Heart right ventricle (tissue), 16 donors: ENCODE measurements around the gene HSD17B2. TPM values are rescaled to one million over a fixed set of nuclear protein-coding genes. Genes with fewer than 3 reads are reported as not detected.

Source experiments
- ATAC-seq, 8 donors: fragments of 200-7000 bp; cut with Tn5 transposase; one replicate each; pipeline ENCODE4 v1.9.1; 2020; ENCODE audit warnings: mild to moderate bottlenecking in 8 of 8, moderate library complexity in 8 of 8, moderate number of reproducible peaks in 1 of 8
- DNase-seq, 2 donors: peaks; one replicate each; pipeline ENCODE4 v3.0.0-alpha.2; 2020
- H3K27ac ChIP-seq, 10 donors: fragments of 200-600 bp; sonication (generic) in 2 of 10; one replicate each; pipeline versions ENCODE4 v1.5.0 to v1.8.0; 2020 to 2022; ENCODE audit warnings: mild to moderate bottlenecking in 3 of 10
- H3K27me3 ChIP-seq, 7 donors: fragments of 200-600 bp; one replicate each; pipeline ENCODE4 v1.8.0; 2021 to 2022; ENCODE audit warnings: mild to moderate bottlenecking in 2 of 7
- H3K36me3 ChIP-seq, 9 donors: fragments of 200-600 bp; sonication (generic) in 1 of 9; one replicate each; pipeline versions ENCODE4 v1.5.0 to v1.8.0; 2020 to 2022; ENCODE audit warnings: mild to moderate bottlenecking in 2 of 9
- H3K4me1 ChIP-seq, 9 donors: fragments of 200-600 bp; sonication (generic) in 1 of 9; one replicate each; pipeline versions ENCODE4 v1.5.0 to v1.8.0; 2020 to 2022; ENCODE audit warnings: mild to moderate bottlenecking in 4 of 9
- H3K4me3 ChIP-seq, 10 donors: fragments of 200-600 bp; sonication (generic) in 2 of 10; one replicate each; pipeline versions ENCODE4 v1.5.0 to v1.8.0; 2020 to 2022; ENCODE audit warnings: mild to moderate bottlenecking in 7 of 10, moderate library complexity in 2 of 10
- H3K9me3 ChIP-seq, 11 donors: fragments of 200-600 bp in 10 of 11; sonication (generic) in 2 of 11; one replicate each; pipeline versions ENCODE4 v1.5.0 to v1.8.0; 2013 to 2022; ENCODE audit warnings: mild to moderate bottlenecking in 2 of 11, control low read depth in 1 of 11, moderate library complexity in 1 of 11
- CTCF ChIP-seq, 9 donors: fragments of 200-600 bp; sonication (generic) in 2 of 9; IDR thresholded peaks; one replicate each; pipeline versions ENCODE4 v1.5.0 to v1.8.0; 2021 to 2022; ENCODE audit warnings: antibody characterized with exemption in 9 of 9, mild to moderate bottlenecking in 5 of 9, moderate library complexity in 1 of 9
- WGBS, 2 donors: extraction: QIAGEN DNeasy Blood & Tissue Kit; methylation state at CpG; one replicate each; pipeline ENCODE4 v1.1.7; 2013; ENCODE audit warnings: inconsistent platforms in 1 of 2; 5-methylcytosine and 5-hydroxymethylcytosine counted together
- intact Hi-C, 10 donors: fragments of 100-400 bp; cut with DNase I; formaldehyde crosslinking; loops; one replicate each; pipeline versions ENCODE4 v1.11.1 to v1.14.2; 2022
- polyA plus RNA-seq, 2 donors: library from polyadenylated mRNA; stranded (reverse); fragments of 200-250 nt; gene quantifications; one replicate each; pipeline ENCODE4 v1.2.3, GENCODE V29; 2013
- total RNA-seq, 10 donors: library from RNA; stranded (reverse); fragmentation: NEBNext Ultra II Directional in 3 of 10; extraction: Animal tissue kit (Norgen Biotek cat#: 25700) in 3 of 10; gene quantifications; one replicate each; pipeline versions ENCODE4 v1.2.1 to v1.2.4, GENCODE V29; 2021 to 2023
- donor health status: Arrhythmogenic right ventricular cardiomyopathy.
- donor health status: ischemic (EF 13 %, LVEDD 7.1; RV severe dilation, severe dysfunction).
- donor health status: healthy with polysubstance abuse.
- donor health status: DM: no; HTN: yes; CAD: no.
- donor health status: DM: no; HTN: no; CAD: no.
- donor health status: ischemic (EF 25% LVEDD 6.9; RV normal size, moderate dysfunction).
- donor health status: ischemic (EF 25% LVEDD 5.7; RV mildly dilated, moderate dysfunction).
- donor health status: healthy.
- donor health status: DM: yes; HTN: yes; CAD: no.
- donor health status: Ischemic cardiomyopathy.
- donor health status: ischemic (EF 35%, LVEDD 5.7; RV mildly dilated, moderate dysfunction).
- donor health status: nonischemic (EF 11% LVEDD 7.7; RV severe dilation, severe dysfunction).
- donor health status: DM: yes; HTN: yes; CAD: no.
- donor health status: PGD.
- donor health status: ischemic (EF 29% LVEDD 5.4; RV normal size, mild dysfunction).
- donor health status: nonischemic (EF 23%, LVEDD 6.1; RV moderate dilation, normal function).

The HSD17B2 gene
- total and polyA plus RNA-seq, 12 donors = 0.03 TPM; not detected in 11

DNA sequence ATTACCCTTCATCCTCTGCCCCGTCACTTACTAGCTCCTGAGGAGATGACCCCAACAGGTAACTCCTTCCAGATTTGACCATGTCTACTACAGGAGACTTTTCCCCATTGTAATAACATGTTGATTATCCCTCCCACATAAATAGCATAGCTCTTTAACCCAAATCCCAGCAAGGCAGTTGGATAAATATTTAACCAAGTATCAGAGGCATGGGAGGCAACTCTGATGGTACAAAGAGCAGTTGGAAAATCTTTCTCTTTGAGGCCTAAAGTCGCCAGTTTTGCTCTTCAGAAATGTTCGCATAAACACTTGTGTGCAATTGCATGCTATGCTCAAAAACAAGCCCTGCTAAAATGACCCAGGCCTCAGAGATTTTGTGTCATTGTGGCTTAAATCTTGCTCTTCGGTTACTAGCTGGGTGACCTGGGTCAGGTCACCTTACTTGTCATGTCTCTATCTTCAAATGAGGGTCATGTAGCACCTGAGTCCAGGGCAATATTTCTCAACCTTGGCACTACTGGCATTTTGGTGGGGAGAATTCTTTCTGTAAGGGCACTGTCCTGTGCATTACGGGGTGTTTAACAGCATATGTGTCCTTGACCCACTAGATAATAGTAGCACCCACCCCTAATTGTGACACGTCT lies 48.8 kb downstream of the HSD17B2 start:
- TF ChIP-seq CTCF (IDR thresholded peaks at IDR 0.05) = no peak
- no peak overlapping the region for H3K27ac ChIP-seq
- no peak overlapping the region for H3K4me3 ChIP-seq
- 87 to 88% methylated on average over 6 of the region's 6 CpGs for WGBS, 2 donors
- no peaks in the 10 kb centered on the region for H3K4me1 ChIP-seq
- DNase-seq (no peak), ATAC-seq (no peak)
- H3K36me3 ChIP-seq = no peaks in the 10 kb centered on the region
- H3K27me3 ChIP-seq = peaks cover 0 to 15% (median 0%) of the 10 kb centered on the region in 7 donors
- peaks cover 0 to 13% (median under 1%) of the 10 kb centered on the region in 11 donors for H3K9me3 ChIP-seq
- intact Hi-C loops = no loop called here

DNA sequence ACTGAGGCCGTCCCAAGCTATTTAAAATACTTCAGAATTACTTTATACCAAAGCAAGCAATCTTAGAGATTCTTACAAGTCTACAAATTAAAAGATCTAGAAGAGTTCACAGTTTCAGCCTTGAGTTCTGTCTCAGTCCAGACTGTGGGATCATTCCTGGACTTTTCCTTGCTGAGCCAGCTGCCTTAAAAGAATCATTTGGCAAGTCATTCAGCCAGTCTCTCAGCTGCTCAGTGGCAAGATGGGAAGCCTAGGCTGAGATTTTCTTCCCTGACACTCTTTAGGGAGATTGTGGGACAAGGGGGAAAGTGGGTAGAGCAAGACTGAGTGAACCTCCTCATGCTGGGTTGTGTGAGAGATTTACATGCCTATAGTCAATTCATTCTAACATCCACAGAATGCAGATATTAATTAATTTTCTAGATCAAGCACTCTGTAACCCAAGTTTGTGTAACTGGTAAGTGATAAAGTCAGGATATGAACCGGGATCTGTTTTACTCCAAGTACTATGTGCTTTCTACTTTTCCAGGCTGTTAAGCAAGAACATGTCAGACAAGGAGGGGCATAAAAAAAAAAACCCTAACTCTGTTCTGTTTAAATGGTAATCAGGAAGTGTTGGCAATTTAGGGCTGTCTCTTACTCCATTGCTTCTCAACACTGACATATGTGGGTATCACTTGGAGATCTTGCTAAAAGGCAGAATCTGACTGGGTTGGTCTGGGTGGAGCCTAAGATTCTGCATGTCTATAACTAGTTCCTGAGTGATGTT lies 50.1 kb downstream of the HSD17B2 start:
- H3K27me3 ChIP-seq = peaks cover 0 to 15% (median 0%) of the 10 kb centered on the region in 7 donors
- H3K36me3 ChIP-seq = no peaks in the 10 kb centered on the region
- intact Hi-C loops = no loop called here
- ATAC-seq (no peak), DNase-seq (no peak)
- no peaks in the 10 kb centered on the region for H3K4me1 ChIP-seq
- no peak overlapping the region for H3K4me3 ChIP-seq
- TF ChIP-seq CTCF (IDR thresholded peaks at IDR 0.05) = no peak
- no peak overlapping the region for H3K27ac ChIP-seq
- 67 to 89% methylated on average over 2 of the region's 2 CpGs for WGBS, 2 donors
- peaks cover 0 to 2% (median 0%) of the 10 kb centered on the region in 11 donors for H3K9me3 ChIP-seq

DNA sequence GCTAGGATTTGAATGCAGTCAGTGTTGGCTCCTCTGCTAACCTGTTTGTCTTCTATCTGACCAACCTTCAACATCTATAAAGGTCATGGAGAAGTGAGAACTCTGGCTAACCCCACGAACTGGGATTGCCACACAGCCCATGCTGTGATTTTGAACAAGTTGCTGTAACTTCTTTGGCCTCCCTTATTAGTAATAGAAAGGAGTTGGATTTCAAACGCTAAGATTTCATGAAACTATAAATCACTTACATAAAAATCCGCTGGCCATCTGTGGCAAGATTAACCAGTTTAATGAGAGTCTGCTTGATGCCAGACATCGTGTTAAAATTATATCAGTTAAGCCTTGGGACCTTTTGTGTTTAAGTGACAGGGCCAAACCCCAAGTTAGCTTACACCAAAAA lies 53.4 kb downstream of the HSD17B2 start:
- H3K27me3 ChIP-seq = peaks cover 0 to 9% (median 0%) of the 10 kb centered on the region in 7 donors
- H3K4me3 ChIP-seq = no peak overlapping the region
- no peaks in the 10 kb centered on the region for H3K36me3 ChIP-seq
- no peaks in the 10 kb centered on the region for H3K9me3 ChIP-seq
- H3K4me1 ChIP-seq = no peaks in the 10 kb centered on the region
- intact Hi-C loops = no loop called here
- H3K27ac ChIP-seq = no peak overlapping the region
- WGBS, 2 donors = 84 to 85% methylated on average over 4 of the region's 4 CpGs
- DNase-seq = no peak
- no peak for ATAC-seq
- no peak for TF ChIP-seq CTCF (IDR thresholded peaks at IDR 0.05)

GRCh38 chr16:82091241-82091640 lies 56.2 kb downstream of the HSD17B2 start:
- Histone ChIP-seq H3K9me3 (no peaks in the 10 kb centered on the region), H3K36me3 (no peaks in the 10 kb centered on the region), H3K27ac (no peak overlapping the region), H3K4me1 (no peaks in the 10 kb centered on the region), H3K4me3 (no peak overlapping the region), H3K27me3 (peaks cover 0 to 12% (median 0%) of the 10 kb centered on the region in 7 donors)
- ATAC-seq = no peak
- no peak for DNase-seq
- 94 to 96% methylated on average over 1 of the region's 1 CpG for WGBS, 2 donors
- no peak for TF ChIP-seq CTCF (IDR thresholded peaks at IDR 0.05)
- intact Hi-C loops = no loop called here
